Endothelial cell of umbilical vein (primary cell): ENCODE data around the gene UBXN11. TPM values are rescaled to one million over a fixed set of nuclear protein-coding genes. Genes with fewer than 3 reads are reported as not detected.

Source experiments
- BruUV-seq: library from RNA; stranded (reverse); fragments of 400-500 nt; replicated peaks from 2 replicates; lab custom pipeline; 2021; lab: Mats Ljungman, UMichigan
- CTCF ChIA-PET: fragments of 300-600, 350-600 bp; sonication (Branson Sonifier 250); formaldehyde crosslinking; loops from one replicate; lab custom pipeline; 2021; ENCODE audit warnings: antibody characterized with exemption, inconsistent platforms; lab: Charles Lee
- POLR2A ChIA-PET: fragments of 300-600, 350-600 bp; sonication (Branson Sonifier 250); formaldehyde crosslinking; loops from one replicate; lab custom pipeline; 2021; ENCODE audit warnings: antibody characterized with exemption, inconsistent platforms; lab: Charles Lee
- DNase-seq: peaks from one replicate; pipeline ENCODE4 v3.0.0-alpha.2; 2011; ENCODE audit warnings: low read depth, low spot score
- FAIRE-seq: peaks from 2 replicates; lab custom pipeline; 2011; peaks lifted over from hg19 to GRCh38; lab: Jason Lieb, UNC
- H2AFZ ChIP-seq: 2 replicates; pipeline ENCODE4 v1.6.0; 2012; ENCODE audit warnings: low read depth, low read length, control low read depth, inconsistent platforms
- H3K27ac ChIP-seq: 2 replicates; pipeline ENCODE4 v1.5.1; 2011; ENCODE audit warnings: low read depth, mild to moderate bottlenecking, control low read depth, low read length, moderate library complexity; ENCODE audit not compliant: insufficient read depth
- H3K27me3 ChIP-seq, 2 experiments: 2 replicates each; pipeline versions ENCODE4 v1.6.0 to v1.6.1; 2011; ENCODE audit warnings: low read length in 2 of 2, mixed read lengths in 1 of 2; ENCODE audit not compliant: control insufficient read depth in 2 of 2, insufficient read depth in 2 of 2
- H3K36me3 ChIP-seq, 2 experiments: 2 replicates in 1 of 2; 3 replicates in 1 of 2; pipeline ENCODE4 v1.5.1; 2011; ENCODE audit warnings: low read length in 2 of 2, mild to moderate bottlenecking in 1 of 2, moderate library complexity in 1 of 2; ENCODE audit not compliant: control insufficient read depth in 2 of 2, insufficient read depth in 2 of 2; ENCODE audit errors: extremely low read depth in 1 of 2
- H3K4me1 ChIP-seq: 3 replicates; pipeline ENCODE4 v1.5.1; 2011; ENCODE audit warnings: mild to moderate bottlenecking, low read length; ENCODE audit not compliant: control insufficient read depth, insufficient read depth; ENCODE audit errors: extremely low read depth
- H3K4me2 ChIP-seq: 2 replicates; pipeline ENCODE4 v1.6.1; 2011; ENCODE audit warnings: low read length, control low read depth, mixed read lengths; ENCODE audit not compliant: insufficient read depth
- H3K4me3 ChIP-seq, 3 experiments: fragments of 200-600 bp in 1 of 3; sonication (generic), shearing (Covaris generic) in 1 of 3; replicated peaks in 1 of 3; 2 replicates each; pipeline ENCODE4 v1.5.1; 2011 to 2016; ENCODE audit warnings: control low read depth in 3 of 3, low read length in 3 of 3, mild to moderate bottlenecking in 2 of 3, inconsistent platforms in 1 of 3, low read depth in 1 of 3, moderate library complexity in 1 of 3; ENCODE audit not compliant: insufficient read depth in 1 of 3
- H3K79me2 ChIP-seq: 2 replicates; pipeline ENCODE4 v1.6.0; 2012; ENCODE audit warnings: low read length, inconsistent platforms; ENCODE audit not compliant: control insufficient read depth, insufficient read depth
- H3K9ac ChIP-seq: replicated peaks from 2 replicates; pipeline ENCODE3; 2011; ENCODE audit warnings: low read length, control low read depth; ENCODE audit not compliant: insufficient read depth; ENCODE audit errors: extremely low read depth
- H3K9me1 ChIP-seq: replicated peaks from 3 replicates; pipeline ENCODE4 v1.6.0; 2011; ENCODE audit warnings: mild to moderate bottlenecking, low read length; ENCODE audit not compliant: control insufficient read depth, insufficient read depth; ENCODE audit errors: extremely low read depth
- H3K9me3 ChIP-seq: replicated peaks from 2 replicates; pipeline ENCODE4 v1.5.1; 2012; ENCODE audit warnings: low read length, inconsistent platforms; ENCODE audit not compliant: control insufficient read depth, insufficient read depth
- H4K20me1 ChIP-seq: replicated peaks from 2 replicates; pipeline ENCODE3; 2011; ENCODE audit warnings: mild to moderate bottlenecking, low read length; ENCODE audit not compliant: control insufficient read depth, insufficient read depth; ENCODE audit errors: extremely low read depth
- EZH2 ChIP-seq: IDR thresholded peaks from 2 replicates; pipeline ENCODE4 v1.6.1; 2012; ENCODE audit warnings: borderline replicate concordance, low read depth, mild to moderate bottlenecking, moderate library complexity, low read length, inconsistent platforms; ENCODE audit not compliant: severe bottlenecking
- FOS ChIP-seq: IDR thresholded peaks from 2 replicates; pipeline ENCODE4 v1.6.1; 2011; ENCODE audit warnings: mild to moderate bottlenecking, low read length, moderate library complexity, borderline replicate concordance; ENCODE audit not compliant: insufficient read depth
- GATA2 ChIP-seq: IDR thresholded peaks from 2 replicates; pipeline ENCODE4 v1.7.0; 2011; ENCODE audit warnings: low read depth, mild to moderate bottlenecking, moderate library complexity, mixed read lengths, low read length; ENCODE audit not compliant: insufficient read length, insufficient read depth
- JUN ChIP-seq: IDR thresholded peaks from 2 replicates; pipeline ENCODE4 v1.6.1; 2011; ENCODE audit warnings: borderline replicate concordance, low read depth; ENCODE audit not compliant: insufficient read length, insufficient read depth
- MAX ChIP-seq: IDR thresholded peaks from 2 replicates; pipeline ENCODE4 v1.6.1; 2011; ENCODE audit not compliant: insufficient read depth, insufficient read length
- MYC ChIP-seq: IDR thresholded peaks from one replicate; pipeline ENCODE4 v1.6.1; 2011; ENCODE audit warnings: mild to moderate bottlenecking, low read depth, low read length
- POLR2A ChIP-seq: IDR thresholded peaks from 2 replicates; pipeline ENCODE4 v1.6.1; 2012; ENCODE audit warnings: low read depth, mild to moderate bottlenecking, control low read depth, low read length
- POLR2AphosphoS5 ChIP-seq: IDR thresholded peaks from 2 replicates; pipeline ENCODE4 v1.6.1; 2012; ENCODE audit warnings: low read depth, mild to moderate bottlenecking, control low read depth, low read length, moderate library complexity; ENCODE audit not compliant: insufficient read depth
- dilution Hi-C: fragments of 300-500 bp; cut with MboI; formaldehyde crosslinking; loops from one replicate; pipeline ENCODE4 v1.15.0; 2019; ENCODE audit warnings: low sequenced_read_pairs; ENCODE audit not compliant: extremely low pct_ligation_motif_present
- intact Hi-C: fragments of 100-400 bp; cut with micrococcal nuclease; formaldehyde crosslinking; loops from one replicate; pipeline ENCODE4 v1.10.0; 2022
- polyA plus RNA-seq, 4 experiments: library from polyadenylated mRNA; depleted of rRNA in 3 of 4; stranded (reverse) in 3 of 4; unstranded in 1 of 4; fragments of >200 nt; gene quantifications; 2 replicates each; pipeline versions ENCODE4 v1.2.1 to v1.2.3, GENCODE V29; 2011 to 2012; ENCODE audit warnings: missing spikeins in 1 of 4
- total RNA-seq: library from RNA; stranded (reverse); gene quantifications from 2 replicates; pipeline ENCODE4 v1.2.3, GENCODE V29; 2021
- TF ChIP-seq, protein P1 (sequence below), 2 donors: IDR thresholded peaks; 1 replicate in 1 of 2; 2 replicates in 1 of 2; pipeline ENCODE4 v1.5.1; 2011; ENCODE audit warnings: low read length in 2 of 2, mild to moderate bottlenecking in 2 of 2, moderate library complexity in 2 of 2, control low read depth in 1 of 2, inconsistent platforms in 1 of 2, low read depth in 1 of 2; ENCODE audit not compliant: insufficient read depth in 1 of 2; ENCODE audit errors: extremely low read depth in 1 of 2

UBXN11 gene
- total and polyA plus RNA-seq, 2 donors (not counting 3 experiments of a cell fraction or from before 2014, with no cell fraction given) = 14.8 to 15.6 TPM

DNA sequence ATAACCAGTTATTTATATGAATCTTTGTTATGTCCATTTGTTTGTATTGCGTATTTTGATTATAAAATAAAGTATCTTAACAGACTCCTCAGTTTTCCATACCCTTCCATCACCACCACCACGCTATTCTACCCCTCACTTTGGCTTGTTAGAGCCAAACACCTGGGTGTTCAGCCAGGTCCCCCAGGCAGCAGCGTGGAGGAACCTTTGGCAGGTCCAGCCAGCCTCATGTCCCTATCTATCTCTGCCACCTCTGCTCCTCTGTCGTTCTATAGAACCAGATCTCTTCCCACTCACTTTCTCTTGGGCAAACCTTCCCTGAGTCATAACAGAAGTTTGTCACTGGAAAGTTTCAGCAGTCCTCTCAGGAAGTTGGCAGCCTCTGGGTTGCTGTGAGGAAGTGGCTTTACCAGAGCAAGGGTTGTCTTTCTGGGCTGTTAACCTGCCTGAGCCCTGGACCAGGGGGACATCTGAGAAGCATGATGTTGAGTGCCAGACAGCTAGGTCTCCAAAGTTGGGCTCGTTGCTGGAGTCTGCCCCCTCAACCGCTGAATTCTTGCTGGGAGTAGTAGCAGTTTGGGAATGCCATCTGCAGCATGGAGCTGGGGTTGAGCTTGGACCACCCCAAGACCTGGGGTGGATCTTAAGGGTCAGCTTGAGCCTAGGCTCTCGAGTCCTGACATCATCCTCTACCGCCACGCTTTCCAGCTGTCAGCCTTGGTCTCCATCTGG lies 27.5 kb downstream of the UBXN11 start:
- Histone ChIP-seq H3K9me3 (no peaks in the 10 kb centered on the region), H3K27ac (peak overlapping the region; percentile 82), H3K27me3 (no peaks in the 10 kb centered on the region), H3K4me2 (peak overlapping the region; percentile 53), H3K36me3 (peaks cover 3 to 10% of the 10 kb centered on the region in 2 experiments), H3K4me1 (peaks cover 45% of the 10 kb centered on the region), H2AFZ (no peak overlapping the region), H3K79me2 (peaks cover 31% of the 10 kb centered on the region), H4K20me1 (no peaks in the 10 kb centered on the region), H3K4me3 (peak overlapping the region in 2 of 3 experiments; percentile 69 to 95), H3K9me1 (no peaks in the 10 kb centered on the region), H3K9ac (peak overlapping the region; percentile 82)
- peak; percentile 39 for DNase-seq
- TF ChIP-seq EZH2 = no peak
- TF ChIP-seq JUN = no peak
- TF ChIP-seq POLR2A = no peak
- no peak for TF ChIP-seq GATA2
- TF ChIP-seq MYC = no peak
- TF ChIP-seq POLR2AphosphoS5 = no peak
- TF ChIP-seq, protein P1, sequence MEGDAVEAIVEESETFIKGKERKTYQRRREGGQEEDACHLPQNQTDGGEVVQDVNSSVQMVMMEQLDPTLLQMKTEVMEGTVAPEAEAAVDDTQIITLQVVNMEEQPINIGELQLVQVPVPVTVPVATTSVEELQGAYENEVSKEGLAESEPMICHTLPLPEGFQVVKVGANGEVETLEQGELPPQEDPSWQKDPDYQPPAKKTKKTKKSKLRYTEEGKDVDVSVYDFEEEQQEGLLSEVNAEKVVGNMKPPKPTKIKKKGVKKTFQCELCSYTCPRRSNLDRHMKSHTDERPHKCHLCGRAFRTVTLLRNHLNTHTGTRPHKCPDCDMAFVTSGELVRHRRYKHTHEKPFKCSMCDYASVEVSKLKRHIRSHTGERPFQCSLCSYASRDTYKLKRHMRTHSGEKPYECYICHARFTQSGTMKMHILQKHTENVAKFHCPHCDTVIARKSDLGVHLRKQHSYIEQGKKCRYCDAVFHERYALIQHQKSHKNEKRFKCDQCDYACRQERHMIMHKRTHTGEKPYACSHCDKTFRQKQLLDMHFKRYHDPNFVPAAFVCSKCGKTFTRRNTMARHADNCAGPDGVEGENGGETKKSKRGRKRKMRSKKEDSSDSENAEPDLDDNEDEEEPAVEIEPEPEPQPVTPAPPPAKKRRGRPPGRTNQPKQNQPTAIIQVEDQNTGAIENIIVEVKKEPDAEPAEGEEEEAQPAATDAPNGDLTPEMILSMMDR (IDR thresholded peaks at IDR 0.05; ENCODE audit: extremely low read depth in 1 of 2, insufficient read depth in 1 of 2, low read depth in 1 of 2, low read length in 2 of 2) = no peak
- TF ChIP-seq MAX = no peak
- TF ChIP-seq FOS = no peak
- ChIA-PET CTCF (interaction anchor here (0.6 to 9.1 kb wide), 11 partner anchors 7 to 174 kb away, joined by 3 to 132 read pairs (median 4); partner anchors contain the start of genes CD52, CEP85 and ZNF593), POLR2A (interaction anchor here (0.7 kb wide), 1 partner anchor 391 kb away, joined by 3 read pairs; no protein-coding TSS in a partner anchor)
- dilution Hi-C loops (no loop called here), intact Hi-C loops (loop anchor here (5.0 kb wide), 2 partner anchors 193 to 242 kb away; partner anchors contain the start of gene HMGN2)
- no TSS peak for BruUV-seq
- FAIRE-seq = peak; percentile 67
